Heart left ventricle (tissue), 16 donors: Measurements from ENCODE around the gene UNC50. TPM values are rescaled to one million over a fixed set of nuclear protein-coding genes. Genes with fewer than 3 reads are reported as not detected.

Experiments used
- ATAC-seq, 4 donors: fragments of 200-7000 bp; cut with Tn5 transposase; one replicate each; pipeline ENCODE4 v1.9.1; 2020 to 2022; ENCODE audit warnings: moderate library complexity in 4 of 4, mild to moderate bottlenecking in 3 of 4, moderate number of reproducible peaks in 1 of 4
- DNase-seq, 5 donors: peaks; one replicate each; pipeline ENCODE4 v3.0.0-alpha.2; 2020
- H3K27ac ChIP-seq, 12 donors: fragments of 200-600 bp; sonication (generic) in 4 of 12; one replicate each; pipeline versions ENCODE4 v1.5.0 to v1.8.0; 2016 to 2022; ENCODE audit warnings: mild to moderate bottlenecking in 2 of 12
- H3K27me3 ChIP-seq, 9 donors: fragments of 200-600 bp; sonication (generic) in 2 of 9; one replicate each; pipeline versions ENCODE4 v1.5.1 to v1.8.0; 2016 to 2022; ENCODE audit warnings: mild to moderate bottlenecking in 3 of 9
- H3K36me3 ChIP-seq, 9 donors: fragments of 200-600 bp; sonication (generic) in 2 of 9; one replicate each; pipeline versions ENCODE4 v1.5.0 to v1.8.0; 2018 to 2022; ENCODE audit warnings: mild to moderate bottlenecking in 2 of 9
- H3K4me1 ChIP-seq, 12 donors: fragments of 200-600 bp; sonication (generic) in 4 of 12; one replicate each; pipeline versions ENCODE4 v1.5.0 to v1.8.0; 2016 to 2022; ENCODE audit warnings: mild to moderate bottlenecking in 3 of 12
- H3K4me3 ChIP-seq, 12 donors: fragments of 200-600 bp; sonication (generic) in 4 of 12; one replicate each; pipeline versions ENCODE4 v1.5.0 to v1.8.0; 2017 to 2022; ENCODE audit warnings: mild to moderate bottlenecking in 9 of 12, moderate library complexity in 4 of 12
- H3K9me3 ChIP-seq, 12 donors: fragments of 200-600 bp; sonication (generic) in 4 of 12; one replicate each; pipeline versions ENCODE4 v1.5.0 to v1.8.0; 2016 to 2022; ENCODE audit warnings: mild to moderate bottlenecking in 1 of 12
- POLR2A ChIP-seq, 2 donors: fragments of 450-650 bp; IDR thresholded peaks; one replicate each; pipeline ENCODE4 v1.6.1; 2017; ENCODE audit warnings: antibody characterized with exemption in 2 of 2, mild to moderate bottlenecking in 2 of 2, moderate library complexity in 2 of 2
- WGBS, 4 donors: extraction: QIAGEN DNeasy Blood & Tissue Kit in 2 of 4; methylation state at CpG; one replicate each; pipeline versions ENCODE4 v1.1.5 to v1.1.7; 2013 to 2018; 5-methylcytosine and 5-hydroxymethylcytosine counted together
- intact Hi-C, 10 donors: fragments of 100-400 bp; cut with DNase I; formaldehyde crosslinking; loops; one replicate each; pipeline versions ENCODE4 v1.11.1 to v1.14.2; 2022
- polyA plus RNA-seq, 2 donors: library from polyadenylated mRNA; stranded (reverse); fragments of 200-250 nt; gene quantifications; one replicate each; pipeline ENCODE4 v1.2.3, GENCODE V29; 2013
- total RNA-seq, 9 donors: library from RNA; depleted of rRNA in 2 of 9; stranded (reverse); fragments of >200 nt in 2 of 9; fragmentation: NEBNext Ultra II Directional in 3 of 9; extraction: Animal tissue kit (Norgen Biotek cat#: 25700) in 3 of 9; gene quantifications; one replicate each; pipeline versions ENCODE4 v1.1.0 to v1.2.4, GENCODE V29; 2016 to 2023
- TF ChIP-seq, protein P1 (sequence below), 12 donors: fragments of 200-600 bp; sonication (generic) in 4 of 12; IDR thresholded peaks; one replicate each; pipeline versions ENCODE4 v1.5.0 to v1.8.0; 2018 to 2022; ENCODE audit warnings: antibody characterized with exemption in 12 of 12, mild to moderate bottlenecking in 5 of 12
- donor health status: ischemic (EF 13 %, LVEDD 7.1; RV severe dilation, severe dysfunction).
- donor health status: healthy with polysubstance abuse.
- donor health status: DM: no; HTN: yes; CAD: no.
- donor health status: DM: no; HTN: no; CAD: no.
- donor health status: ischemic (EF 25% LVEDD 6.9; RV normal size, moderate dysfunction).
- donor health status: ischemic (EF 25% LVEDD 5.7; RV mildly dilated, moderate dysfunction).
- donor health status: healthy.
- donor health status: DM: yes; HTN: yes; CAD: no.
- donor health status: ischemic (EF 35%, LVEDD 5.7; RV mildly dilated, moderate dysfunction).
- donor health status: nonischemic (EF 11% LVEDD 7.7; RV severe dilation, severe dysfunction).
- donor health status: DM: yes; HTN: yes; CAD: no.
- donor health status: PGD.
- donor health status: ischemic (EF 29% LVEDD 5.4; RV normal size, mild dysfunction).
- donor health status: nonischemic (EF 23%, LVEDD 6.1; RV moderate dilation, normal function).

UNC50 gene
- total and polyA plus RNA-seq, 11 donors, result 22.3 to 37.0 (median 25.8) TPM

GRCh38 chr2:98560256-98560771 lies 48.1 kb upstream of the UNC50 start:
- Histone ChIP-seq H3K36me3 (peaks cover 0 to 87% (median 45%) of the 10 kb centered on the region in 9 donors), H3K9me3 (no peaks in the 10 kb centered on the region), H3K4me3 (no peak overlapping the region), H3K4me1 (peaks cover 5 to 80% (median 45%) of the 10 kb centered on the region in 12 donors), H3K27ac (peak overlapping the region in 11 of 12 donors; percentile 36 to 85 (median 62)), H3K27me3 (no peaks in the 10 kb centered on the region)
- peak in 4 of 5 donors; percentile 58 to 82 (median 72) for DNase-seq
- TF ChIP-seq, protein P1, sequence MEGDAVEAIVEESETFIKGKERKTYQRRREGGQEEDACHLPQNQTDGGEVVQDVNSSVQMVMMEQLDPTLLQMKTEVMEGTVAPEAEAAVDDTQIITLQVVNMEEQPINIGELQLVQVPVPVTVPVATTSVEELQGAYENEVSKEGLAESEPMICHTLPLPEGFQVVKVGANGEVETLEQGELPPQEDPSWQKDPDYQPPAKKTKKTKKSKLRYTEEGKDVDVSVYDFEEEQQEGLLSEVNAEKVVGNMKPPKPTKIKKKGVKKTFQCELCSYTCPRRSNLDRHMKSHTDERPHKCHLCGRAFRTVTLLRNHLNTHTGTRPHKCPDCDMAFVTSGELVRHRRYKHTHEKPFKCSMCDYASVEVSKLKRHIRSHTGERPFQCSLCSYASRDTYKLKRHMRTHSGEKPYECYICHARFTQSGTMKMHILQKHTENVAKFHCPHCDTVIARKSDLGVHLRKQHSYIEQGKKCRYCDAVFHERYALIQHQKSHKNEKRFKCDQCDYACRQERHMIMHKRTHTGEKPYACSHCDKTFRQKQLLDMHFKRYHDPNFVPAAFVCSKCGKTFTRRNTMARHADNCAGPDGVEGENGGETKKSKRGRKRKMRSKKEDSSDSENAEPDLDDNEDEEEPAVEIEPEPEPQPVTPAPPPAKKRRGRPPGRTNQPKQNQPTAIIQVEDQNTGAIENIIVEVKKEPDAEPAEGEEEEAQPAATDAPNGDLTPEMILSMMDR (IDR thresholded peaks at IDR 0.05), result no peak
- no peak for TF ChIP-seq POLR2A (IDR thresholded peaks at IDR 0.05)
- intact Hi-C loops, result loop anchor here in 2 of 10 donors (5.0 to 10.0 kb wide), 2 partner anchors 116 to 118 kb away; partner anchors contain the start of gene INPP4A (in 2 of the 2)
- ATAC-seq, result peak; percentile 86 to 92 (median 90)
- WGBS, 4 donors, result 69 to 80% (median 76%) methylated on average over 8 to 9 of the region's 9 CpGs

DNA sequence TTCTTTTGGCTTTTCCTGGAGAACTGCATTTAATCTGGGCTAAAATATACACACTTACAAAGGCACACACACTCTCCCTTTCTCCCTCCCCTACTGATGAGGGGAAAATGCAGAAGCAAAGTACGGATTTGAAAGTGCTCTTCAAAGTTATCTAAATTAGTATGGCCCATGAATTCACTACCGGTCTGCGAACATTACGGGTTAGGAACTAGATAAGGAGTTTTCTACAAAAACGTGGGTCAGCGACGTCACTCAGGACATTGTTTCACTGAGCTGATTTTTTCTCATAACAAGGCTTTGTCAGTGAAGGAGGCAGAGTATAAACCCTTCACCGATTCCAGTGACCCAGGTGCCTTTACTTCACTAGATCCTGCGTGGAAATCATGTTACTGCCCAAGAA lies 47.4 kb upstream of the UNC50 start:
- peaks cover 5 to 77% (median 47%) of the 10 kb centered on the region in 12 donors for H3K4me1 ChIP-seq
- peak overlapping the region in 11 of 12 donors; percentile 22 to 85 (median 74) for H3K27ac ChIP-seq
- ATAC-seq, result no peak
- H3K27me3 ChIP-seq, result no peaks in the 10 kb centered on the region
- peaks cover 0 to 87% (median 45%) of the 10 kb centered on the region in 9 donors for H3K36me3 ChIP-seq
- no peak for DNase-seq
- TF ChIP-seq, protein P1 (IDR thresholded peaks at IDR 0.05), result no peak
- no peak for TF ChIP-seq POLR2A (IDR thresholded peaks at IDR 0.05)
- 86 to 92% (median 90%) methylated on average over 9 of the region's 9 CpGs for WGBS, 4 donors
- intact Hi-C loops, result loop anchor here in 2 of 10 donors (5.0 to 10.0 kb wide), 2 partner anchors 116 to 119 kb away; partner anchors contain the start of gene INPP4A (in 2 of the 2)
- H3K9me3 ChIP-seq, result no peaks in the 10 kb centered on the region
- H3K4me3 ChIP-seq, result no peak overlapping the region

DNA sequence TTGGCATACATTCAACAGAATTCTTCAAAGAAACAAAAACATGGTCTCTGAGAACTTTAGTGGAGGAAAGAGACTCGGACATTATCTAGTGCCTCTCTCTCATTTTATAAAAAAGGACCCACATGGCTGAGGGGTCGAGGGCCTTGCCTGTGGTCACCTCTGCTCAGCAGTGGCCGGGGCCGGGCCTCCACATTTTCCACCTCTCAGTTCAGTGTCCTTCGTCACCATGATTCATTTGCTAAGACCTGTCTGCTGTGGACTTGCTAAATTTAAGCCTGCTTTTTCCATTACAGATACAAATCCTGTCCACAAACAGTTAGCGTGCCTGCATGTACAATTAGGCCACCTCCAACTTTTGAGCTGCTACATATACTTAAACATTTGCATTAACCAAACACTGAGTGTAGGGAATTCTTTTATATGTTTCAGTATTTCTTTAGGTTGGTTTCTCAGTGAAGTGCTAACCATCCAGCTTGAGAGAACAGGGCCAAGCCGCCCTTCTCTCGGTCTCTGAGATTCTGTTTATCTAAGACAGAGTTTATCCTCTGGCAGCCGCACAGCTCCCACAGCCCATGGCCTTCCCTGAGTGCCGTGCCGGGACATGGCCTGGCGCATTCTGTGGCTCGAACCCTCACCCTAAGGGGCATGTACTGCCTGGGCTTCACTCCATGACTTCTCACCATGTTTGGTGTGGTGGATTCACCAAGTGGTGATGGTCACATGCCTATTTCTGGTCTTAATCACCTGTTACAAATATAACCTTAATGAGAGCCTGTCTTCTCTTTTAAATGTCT lies 46.3 kb upstream of the UNC50 start:
- TF ChIP-seq, protein P1 (IDR thresholded peaks at IDR 0.05), result no peak
- no peak for TF ChIP-seq POLR2A (IDR thresholded peaks at IDR 0.05)
- intact Hi-C loops, result loop anchor here in 3 of 10 donors (2.0 to 10.0 kb wide), 3 partner anchors 37 to 120 kb away; partner anchors contain the start of gene INPP4A (in 2 of the 3)
- H3K9me3 ChIP-seq, result no peaks in the 10 kb centered on the region
- H3K4me1 ChIP-seq, result peaks cover 5 to 70% (median 43%) of the 10 kb centered on the region in 12 donors
- 43 to 64% (median 50%) methylated on average over 13 of the region's 13 CpGs for WGBS, 4 donors
- DNase-seq (peak in 3 of 5 donors; percentile 36 to 52 (median 49)), ATAC-seq (peak; percentile 28 to 73 (median 53))
- no peak overlapping the region for H3K4me3 ChIP-seq
- H3K27ac ChIP-seq, result peak overlapping the region; percentile 8 to 86 (median 80)
- H3K36me3 ChIP-seq, result peaks cover 0 to 87% (median 48%) of the 10 kb centered on the region in 9 donors
- H3K27me3 ChIP-seq, result no peaks in the 10 kb centered on the region

GRCh38 chr2:98563394-98563793 lies 45.0 kb upstream of the UNC50 start:
- H3K27ac ChIP-seq, result peak overlapping the region in 9 of 12 donors; percentile 66 to 86 (median 82)
- no peaks in the 10 kb centered on the region for H3K9me3 ChIP-seq
- no peaks in the 10 kb centered on the region for H3K27me3 ChIP-seq
- peaks cover 5 to 70% (median 43%) of the 10 kb centered on the region in 12 donors for H3K4me1 ChIP-seq
- TF ChIP-seq, protein P1 (IDR thresholded peaks at IDR 0.05), result no peak
- no peak for TF ChIP-seq POLR2A (IDR thresholded peaks at IDR 0.05)
- no peak overlapping the region for H3K4me3 ChIP-seq
- DNase-seq (no peak), ATAC-seq (no peak)
- 93 to 98% (median 95%) methylated on average over 13 of the region's 13 CpGs for WGBS, 4 donors
- H3K36me3 ChIP-seq, result peaks cover 0 to 87% (median 53%) of the 10 kb centered on the region in 9 donors
- intact Hi-C loops, result loop anchor here in 3 of 10 donors (2.0 to 10.0 kb wide), 3 partner anchors 35 to 121 kb away; partner anchors contain the start of gene INPP4A (in 2 of the 3)
